RKO (cell line): ENCODE results near the gene RNF213.
"Not testable (repeated sequence)": the region's sequence is repeated elsewhere in the genome, so short reads cannot be mapped to it uniquely, and the experiment has no call there.

ENCODE experiments used
- DNase-seq: peaks from one replicate; pipeline ENCODE4 v3.0.0-alpha.2; 2016; ENCODE audit warnings: low spot score

Gene RNF213

GRCh38 chr17:80295146-80295545 lies 34.5 kb downstream of the RNF213 start:
- DNase-seq, result no peak

GRCh38 chr17:80295559-80295958 lies 34.9 kb downstream of the RNF213 start:
- no peak for DNase-seq

DNA sequence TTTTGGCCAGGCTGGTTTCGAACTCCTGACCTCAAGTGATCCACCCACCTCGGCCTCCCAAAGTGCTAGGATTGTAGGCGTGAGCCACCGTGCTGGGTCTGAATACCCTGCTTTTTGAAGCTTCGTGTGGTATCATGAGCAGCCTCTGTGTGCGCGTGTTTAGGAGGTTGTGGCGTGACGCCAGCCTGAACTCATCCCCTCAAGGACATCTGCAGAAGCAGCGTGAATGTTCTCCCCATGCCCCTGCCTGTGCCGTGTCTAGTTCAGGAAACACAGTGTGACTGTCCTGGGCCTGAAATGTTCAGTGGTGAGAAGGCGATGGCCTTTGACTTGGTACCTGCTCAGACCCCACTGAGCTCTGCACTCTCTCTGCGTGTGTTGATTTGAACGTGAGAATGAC lies 35.6 kb downstream of the RNF213 start:
- no peak for DNase-seq

DNA sequence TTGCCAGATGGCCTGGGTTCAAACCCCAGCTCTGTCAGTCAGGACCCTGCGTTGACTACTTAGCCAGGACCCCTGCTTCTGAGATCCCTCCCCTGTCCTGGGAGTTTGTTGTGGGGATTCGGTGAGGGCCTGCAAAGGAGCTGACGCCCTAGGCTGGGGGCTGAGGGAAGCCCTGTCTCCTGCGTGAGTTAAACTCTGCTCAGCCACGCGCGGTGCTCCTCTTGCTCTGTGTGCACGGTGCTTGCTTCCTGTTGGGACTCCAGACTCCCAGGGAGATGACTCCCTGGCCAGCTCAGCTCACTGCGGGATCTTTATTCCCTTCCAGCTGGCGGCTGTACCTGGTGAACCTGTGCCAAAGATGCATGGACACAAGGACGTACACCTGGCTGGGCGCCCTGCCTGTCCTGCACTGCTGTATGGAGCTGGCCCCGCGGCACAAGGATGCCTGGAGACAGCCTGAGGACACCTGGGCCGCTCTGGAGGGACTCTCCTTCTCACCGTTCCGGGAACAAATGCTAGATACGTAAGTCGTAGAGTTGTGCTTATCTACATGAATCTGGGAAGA lies 37.4 kb downstream of the RNF213 start:
- DNase-seq, result no peak

GRCh38 chr17:80299350-80300100 lies 38.9 kb downstream of the RNF213 start:
- not testable (repeated sequence) for DNase-seq

DNA sequence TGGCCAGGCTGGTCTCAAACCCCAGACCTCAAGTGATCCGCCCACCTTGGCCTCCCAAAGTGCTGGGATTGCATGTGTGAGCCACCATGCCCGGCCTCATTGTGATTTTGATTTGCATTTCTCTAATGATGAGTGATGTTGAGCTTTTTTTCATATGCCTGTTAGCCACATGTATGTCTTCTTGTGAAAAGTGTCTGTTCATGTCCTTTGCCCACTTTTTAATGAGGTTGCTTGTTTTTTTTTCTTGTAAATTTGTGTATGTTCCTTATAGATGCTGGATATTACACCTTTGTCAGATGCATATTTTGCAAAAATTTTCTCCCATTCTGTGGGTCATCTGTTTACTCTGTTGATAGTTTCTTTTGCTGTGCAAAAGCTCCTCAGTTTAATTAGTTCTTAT lies 40.1 kb downstream of the RNF213 start:
- DNase-seq, result not testable (repeated sequence)

GRCh38 chr17:80303824-80304223 lies 43.2 kb downstream of the RNF213 start:
- no peak for DNase-seq

DNA sequence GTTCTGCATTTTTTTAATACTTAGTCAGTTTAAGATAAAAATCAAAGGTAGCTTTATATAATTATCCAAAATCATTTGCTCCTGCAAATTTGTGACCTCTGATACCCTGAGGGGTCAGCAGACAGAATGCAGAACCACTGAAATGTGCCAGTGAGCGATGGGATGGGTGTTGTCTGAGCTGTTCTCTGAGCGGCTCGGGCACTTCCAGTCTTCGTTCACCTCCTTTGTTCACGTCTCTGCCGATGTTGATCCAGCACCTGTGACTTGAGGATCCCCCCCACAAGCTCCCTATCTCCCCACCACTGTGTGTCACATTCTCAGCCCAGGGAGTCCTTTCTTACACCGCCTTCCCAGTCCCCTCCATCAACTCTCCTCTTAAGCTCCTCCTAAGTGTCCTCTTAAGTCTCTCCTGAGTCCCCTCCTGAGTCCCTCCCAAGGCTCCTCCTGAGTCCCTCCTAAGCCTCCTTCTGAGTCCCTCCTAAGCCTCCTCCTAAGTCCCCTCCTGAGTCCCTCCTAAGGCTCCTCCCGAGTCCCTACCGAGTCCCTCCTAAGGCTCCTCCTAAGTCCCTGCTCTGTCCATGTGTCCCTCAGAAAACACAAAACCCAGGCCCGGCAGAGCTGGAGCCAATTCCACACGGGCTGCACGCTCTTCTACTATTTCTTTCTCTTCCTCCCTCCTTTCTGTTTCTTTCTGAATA lies 47.5 kb downstream of the RNF213 start:
- no peak for DNase-seq

GRCh38 chr17:80308692-80309517 lies 48.3 kb downstream of the RNF213 start:
- no peak for DNase-seq

GRCh38 chr17:80311216-80311827 lies 50.7 kb downstream of the RNF213 start:
- DNase-seq, result no peak

DNA sequence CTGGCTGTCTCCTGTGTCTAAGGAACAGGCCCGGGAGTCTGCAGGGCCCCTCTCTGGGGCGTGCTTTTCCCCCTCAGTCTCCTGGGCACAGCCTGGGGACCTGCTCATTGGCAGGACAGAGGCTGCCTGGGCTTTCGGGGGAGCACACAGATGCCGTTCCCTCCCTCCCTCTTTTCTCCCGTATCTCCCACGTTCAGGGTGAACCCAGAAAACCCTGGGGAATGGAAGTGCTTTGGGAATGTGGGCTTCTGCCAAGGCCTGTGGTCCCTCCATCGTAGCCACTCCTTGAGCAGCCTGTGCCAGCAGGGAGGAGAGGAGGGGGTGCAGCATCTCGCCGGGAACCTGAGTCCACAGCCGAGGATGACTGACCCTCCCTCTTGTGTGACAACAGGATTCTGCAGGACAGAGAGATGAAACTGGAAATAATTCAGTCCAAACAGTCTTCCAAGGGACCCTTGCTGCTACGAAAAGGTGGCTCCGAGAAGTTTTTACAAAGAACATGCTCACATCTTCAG lies 52.0 kb downstream of the RNF213 start:
- no peak for DNase-seq

DNA sequence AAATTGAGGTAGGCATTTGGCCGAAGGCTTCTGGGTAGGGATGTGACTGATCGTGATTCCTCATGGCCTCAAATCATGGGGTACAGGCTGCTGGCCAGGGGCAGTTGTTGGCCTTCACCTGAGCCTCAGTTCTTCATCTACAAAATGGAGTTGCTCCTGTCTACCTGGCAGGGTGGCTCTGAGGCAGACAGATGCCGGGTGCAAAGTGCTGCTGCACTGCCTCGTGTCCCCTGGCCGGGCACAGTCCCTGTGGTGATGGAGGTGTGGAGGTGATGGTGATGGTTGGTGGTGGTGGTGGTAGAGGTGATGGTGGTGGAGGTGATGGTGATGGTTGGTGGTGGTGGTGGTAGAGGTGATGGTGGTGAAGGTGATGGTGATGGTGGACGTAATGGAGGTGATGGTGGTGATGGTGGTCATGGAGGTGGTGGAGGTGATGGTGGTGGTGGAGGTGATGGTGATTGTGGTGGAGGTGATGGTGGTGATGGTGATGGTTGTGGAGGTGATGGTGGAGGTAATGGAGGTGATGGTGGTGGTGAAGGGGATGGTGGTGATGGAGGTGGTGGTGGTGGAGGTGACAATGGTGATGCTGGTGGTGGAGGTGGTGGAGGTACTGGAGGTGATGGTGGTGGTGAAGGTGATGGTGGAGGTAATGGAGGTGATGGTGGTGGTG lies 52.6 kb downstream of the RNF213 start:
- DNase-seq, result no peak

- DNase-seq, result not testable (repeated sequence)
Measured at GRCh38 chr17:80313946-80314345, 53.3 kb downstream of the RNF213 start.

DNA sequence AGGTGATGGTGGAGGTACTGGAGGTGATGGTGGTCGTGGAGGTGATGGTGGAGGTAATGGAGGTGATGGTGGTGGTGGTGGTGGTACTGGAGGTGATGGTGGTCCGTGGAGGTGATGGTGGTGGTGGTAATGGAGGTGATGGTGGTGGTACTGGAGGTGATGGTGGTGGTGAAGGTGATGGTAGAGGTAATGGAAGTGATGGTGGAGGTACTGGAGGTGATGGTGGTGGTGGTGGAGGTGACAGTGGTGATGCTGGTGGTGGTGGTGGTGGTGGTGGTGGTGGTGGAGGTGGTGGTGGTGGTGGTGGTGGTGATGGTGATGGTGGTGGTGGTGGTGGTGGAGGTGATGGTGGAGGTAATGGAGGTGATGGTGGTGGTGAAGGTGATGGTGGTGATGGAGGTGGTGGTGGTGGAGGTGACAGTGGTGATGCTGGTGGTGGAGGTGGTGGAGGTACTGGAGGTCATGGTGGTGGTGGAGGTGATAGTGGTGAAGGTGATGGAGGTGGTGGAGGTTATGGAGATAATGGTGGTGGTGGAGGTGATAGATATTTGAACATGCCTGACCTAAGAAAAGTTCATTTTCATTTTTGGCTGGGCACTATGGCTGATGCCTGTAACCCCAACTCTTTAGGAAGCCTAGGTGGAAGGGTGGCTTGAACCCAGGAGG lies 55.0 kb downstream of the RNF213 start:
- DNase-seq, result no peak

- DNase-seq, result no peak
Measured at GRCh38 chr17:80316431-80316830, 55.8 kb downstream of the RNF213 start.

- no peak for DNase-seq
Measured at GRCh38 chr17:80316927-80317705, 56.5 kb downstream of the RNF213 start.

DNA sequence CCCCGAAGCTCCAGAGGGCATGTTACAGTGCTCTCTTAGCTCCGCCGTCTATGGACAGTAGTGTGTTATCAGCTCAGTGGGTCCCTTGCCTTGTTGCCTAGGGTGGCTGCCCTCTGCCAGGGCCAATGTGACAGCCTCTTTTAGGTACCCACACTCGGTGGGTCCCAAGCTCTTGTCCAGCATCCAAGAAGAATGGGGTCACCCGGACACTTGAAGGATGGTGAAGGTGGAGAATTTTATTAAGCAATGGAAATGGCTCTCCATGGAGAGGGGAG lies 57.0 kb downstream of the RNF213 start:
- DNase-seq, result no peak

GRCh38 chr17:80318166-80318565 lies 57.5 kb downstream of the RNF213 start:
- no peak for DNase-seq

- DNase-seq, result no peak
Measured at GRCh38 chr17:80319262-80319998, 58.8 kb downstream of the RNF213 start.

- DNase-seq, result no peak
Measured at GRCh38 chr17:80319999-80320344, 59.3 kb downstream of the RNF213 start.
